OCI-LY1 (cell line): ENCODE measurements around the gene ATXN7.

ENCODE experiments used
- EZH2 ChIP-seq: fragments of 200-600 bp; sonication (generic), shearing (Covaris generic); IDR thresholded peaks from 2 replicates; pipeline ENCODE4 v1.8.0; 2017; ENCODE audit warnings: borderline replicate concordance, mixed run types, mild to moderate bottlenecking, antibody characterized with exemption, low read length, moderate library complexity, mixed read lengths
- TF ChIP-seq, protein P1 (sequence below): fragments of 200-600 bp; sonication (generic), shearing (Covaris generic); IDR thresholded peaks from 2 replicates; pipeline ENCODE4 v1.5.1; 2017; ENCODE audit warnings: mild to moderate bottlenecking, antibody characterized with exemption, low read length, moderate library complexity, mixed read lengths

DNA sequence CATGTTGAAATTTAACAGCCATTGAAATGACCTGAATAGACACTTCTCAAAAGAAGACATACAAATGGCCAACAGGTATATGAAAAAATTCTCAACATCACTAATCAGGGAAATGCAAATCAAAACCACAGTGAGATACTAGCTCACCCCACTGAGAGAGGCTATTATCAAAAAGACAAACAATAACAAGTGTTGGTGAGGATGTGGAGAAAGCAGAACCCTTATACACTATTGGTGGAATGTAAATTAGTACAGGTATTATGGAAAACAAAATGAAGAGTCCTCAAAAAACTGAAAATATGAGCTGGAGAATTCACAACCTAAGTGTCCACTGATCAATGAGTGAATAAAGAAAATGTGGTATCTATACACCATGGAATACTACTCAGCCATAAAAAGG is 21.5 kb upstream of the ATXN7 start:
- TF ChIP-seq, protein P1, sequence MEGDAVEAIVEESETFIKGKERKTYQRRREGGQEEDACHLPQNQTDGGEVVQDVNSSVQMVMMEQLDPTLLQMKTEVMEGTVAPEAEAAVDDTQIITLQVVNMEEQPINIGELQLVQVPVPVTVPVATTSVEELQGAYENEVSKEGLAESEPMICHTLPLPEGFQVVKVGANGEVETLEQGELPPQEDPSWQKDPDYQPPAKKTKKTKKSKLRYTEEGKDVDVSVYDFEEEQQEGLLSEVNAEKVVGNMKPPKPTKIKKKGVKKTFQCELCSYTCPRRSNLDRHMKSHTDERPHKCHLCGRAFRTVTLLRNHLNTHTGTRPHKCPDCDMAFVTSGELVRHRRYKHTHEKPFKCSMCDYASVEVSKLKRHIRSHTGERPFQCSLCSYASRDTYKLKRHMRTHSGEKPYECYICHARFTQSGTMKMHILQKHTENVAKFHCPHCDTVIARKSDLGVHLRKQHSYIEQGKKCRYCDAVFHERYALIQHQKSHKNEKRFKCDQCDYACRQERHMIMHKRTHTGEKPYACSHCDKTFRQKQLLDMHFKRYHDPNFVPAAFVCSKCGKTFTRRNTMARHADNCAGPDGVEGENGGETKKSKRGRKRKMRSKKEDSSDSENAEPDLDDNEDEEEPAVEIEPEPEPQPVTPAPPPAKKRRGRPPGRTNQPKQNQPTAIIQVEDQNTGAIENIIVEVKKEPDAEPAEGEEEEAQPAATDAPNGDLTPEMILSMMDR, result no peak
- TF ChIP-seq EZH2, result no peak
